Liver (tissue), 3 donors: ENCODE results near the gene PLD4.

ENCODE experiments used
- ATF3 ChIP-seq: IDR thresholded peaks from 2 replicates; pipeline ENCODE4 v1.6.1; 2016; ENCODE audit warnings: antibody characterized with exemption
- GABPA ChIP-seq, 2 donors: IDR thresholded peaks in 1 of 2; conservative IDR thresholded peaks in 1 of 2; 2 replicates each; pipeline ENCODE4 v1.6.1; 2016; ENCODE audit warnings: antibody characterized with exemption in 2 of 2, mild to moderate bottlenecking in 1 of 2, moderate library complexity in 1 of 2
- JUND ChIP-seq, 2 donors: IDR thresholded peaks; 2 replicates each; pipeline ENCODE4 v1.6.1; 2016; ENCODE audit warnings: antibody characterized with exemption in 2 of 2
- MAX ChIP-seq: IDR thresholded peaks from 2 replicates; pipeline ENCODE4 v1.6.1; 2016; ENCODE audit warnings: antibody characterized with exemption
- REST ChIP-seq: IDR thresholded peaks from 2 replicates; pipeline ENCODE4 v1.6.1; 2016; ENCODE audit warnings: antibody characterized with exemption, mild to moderate bottlenecking
- TAF1 ChIP-seq: conservative IDR thresholded peaks from 2 replicates; pipeline ENCODE4 v1.6.1; 2016; ENCODE audit warnings: antibody characterized with exemption, mild to moderate bottlenecking
- YY1 ChIP-seq: IDR thresholded peaks from 2 replicates; pipeline ENCODE4 v1.6.1; 2016; ENCODE audit warnings: antibody characterized with exemption, mild to moderate bottlenecking
- TF ChIP-seq, protein P1 (sequence below): fragments of 150-350 bp; IDR thresholded peaks from 2 replicates; pipeline ENCODE4 v1.5.1; 2017; ENCODE audit warnings: improper control_type of control experiment, low read depth, low read length; ENCODE audit not compliant: missing input control
- donor health status: healthy.
- donor health status: healthy.

DNA sequence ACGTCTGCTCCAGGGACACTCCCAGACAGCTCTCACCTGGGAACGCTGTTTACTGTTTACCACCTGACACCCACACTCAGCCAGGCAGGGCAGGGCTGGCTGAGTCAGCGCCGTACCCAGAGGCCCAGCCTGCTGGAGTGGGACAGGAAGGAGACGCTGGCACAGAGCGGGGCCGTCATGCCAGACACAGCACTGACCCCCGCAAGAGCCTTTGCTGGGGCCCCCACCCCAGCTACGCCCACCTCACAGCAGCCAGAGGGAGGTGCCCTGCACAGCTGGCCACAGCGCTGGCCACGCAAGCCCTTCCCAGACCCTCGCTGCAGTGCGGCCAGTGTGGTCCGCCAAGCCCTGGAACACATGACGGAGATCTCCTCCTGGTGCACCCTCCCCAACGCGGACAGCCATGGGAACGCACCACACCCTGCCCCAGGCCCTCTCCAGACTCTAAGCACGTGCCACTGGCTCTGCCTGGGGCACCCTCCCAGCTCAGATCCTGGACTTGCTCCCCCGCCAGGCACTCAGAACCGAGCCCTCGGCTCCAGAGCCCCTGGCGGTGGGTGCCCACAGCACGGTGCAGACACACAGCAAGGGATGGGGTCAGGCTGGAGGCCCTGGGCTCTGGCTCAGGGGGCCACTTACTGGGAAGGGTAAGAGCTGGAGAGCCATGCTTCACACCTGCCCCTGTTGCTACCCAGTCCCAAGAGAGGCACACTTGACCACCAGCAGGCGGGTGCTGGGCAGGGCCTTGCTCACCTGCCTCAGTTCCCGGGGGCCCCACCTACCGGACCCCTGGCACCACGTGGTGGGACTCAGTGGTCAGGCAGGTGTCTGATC, 47.8 kb downstream of the PLD4 start:
- TF ChIP-seq, protein P1, sequence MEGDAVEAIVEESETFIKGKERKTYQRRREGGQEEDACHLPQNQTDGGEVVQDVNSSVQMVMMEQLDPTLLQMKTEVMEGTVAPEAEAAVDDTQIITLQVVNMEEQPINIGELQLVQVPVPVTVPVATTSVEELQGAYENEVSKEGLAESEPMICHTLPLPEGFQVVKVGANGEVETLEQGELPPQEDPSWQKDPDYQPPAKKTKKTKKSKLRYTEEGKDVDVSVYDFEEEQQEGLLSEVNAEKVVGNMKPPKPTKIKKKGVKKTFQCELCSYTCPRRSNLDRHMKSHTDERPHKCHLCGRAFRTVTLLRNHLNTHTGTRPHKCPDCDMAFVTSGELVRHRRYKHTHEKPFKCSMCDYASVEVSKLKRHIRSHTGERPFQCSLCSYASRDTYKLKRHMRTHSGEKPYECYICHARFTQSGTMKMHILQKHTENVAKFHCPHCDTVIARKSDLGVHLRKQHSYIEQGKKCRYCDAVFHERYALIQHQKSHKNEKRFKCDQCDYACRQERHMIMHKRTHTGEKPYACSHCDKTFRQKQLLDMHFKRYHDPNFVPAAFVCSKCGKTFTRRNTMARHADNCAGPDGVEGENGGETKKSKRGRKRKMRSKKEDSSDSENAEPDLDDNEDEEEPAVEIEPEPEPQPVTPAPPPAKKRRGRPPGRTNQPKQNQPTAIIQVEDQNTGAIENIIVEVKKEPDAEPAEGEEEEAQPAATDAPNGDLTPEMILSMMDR, result no peak
- no peak for TF ChIP-seq JUND (IDR thresholded peaks at IDR 0.05)
- TF ChIP-seq ATF3, result no peak
- TF ChIP-seq REST, result no peak
- no peak for TF ChIP-seq YY1
- no peak for TF ChIP-seq MAX
- no peak for TF ChIP-seq GABPA (IDR thresholded peaks at IDR 0.05 in 1 of 2, conservative IDR thresholded peaks at IDR 0.05 in 1 of 2)
- no peak for TF ChIP-seq TAF1
